Erythroblast (primary cell): ENCODE results near the gene CELA2B.

Experiments used
- GATA1 ChIP-seq: IDR thresholded peaks from 2 replicates; pipeline ENCODE4 v1.6.1; 2011; ENCODE audit warnings: low read depth, mild to moderate bottlenecking, control low read depth, low read length, moderate library complexity
- POLR2A ChIP-seq: IDR thresholded peaks from 2 replicates; pipeline ENCODE4 v1.6.1; 2011; ENCODE audit warnings: mild to moderate bottlenecking, low read length

GRCh38 chr1:15485636-15486035, 9.7 kb downstream of the CELA2B start:
- TF ChIP-seq POLR2A (no peak), GATA1 (no peak)
